Uterus (tissue), 2 donors: ENCODE measurements around the gene ARMC8.

Experiments used
- POLR2A ChIP-seq, 2 donors: fragments of 450-650 bp; IDR thresholded peaks; one replicate each; pipeline ENCODE4 v1.6.1; 2016; ENCODE audit warnings: antibody characterized with exemption in 2 of 2, mild to moderate bottlenecking in 1 of 2, moderate library complexity in 1 of 2
- TF ChIP-seq, protein P1 (sequence below), 4 experiments: fragments of 200-600 bp in 2 of 4; fragments of 450-650 bp in 2 of 4; sonication (generic) in 2 of 4; IDR thresholded peaks; one replicate each; pipeline ENCODE4 v1.5.1; 2016 to 2019; ENCODE audit warnings: antibody characterized with exemption in 4 of 4, mild to moderate bottlenecking in 2 of 4, moderate library complexity in 1 of 4

- TF ChIP-seq POLR2A (IDR thresholded peaks at IDR 0.05): no peak
- TF ChIP-seq, protein P1, sequence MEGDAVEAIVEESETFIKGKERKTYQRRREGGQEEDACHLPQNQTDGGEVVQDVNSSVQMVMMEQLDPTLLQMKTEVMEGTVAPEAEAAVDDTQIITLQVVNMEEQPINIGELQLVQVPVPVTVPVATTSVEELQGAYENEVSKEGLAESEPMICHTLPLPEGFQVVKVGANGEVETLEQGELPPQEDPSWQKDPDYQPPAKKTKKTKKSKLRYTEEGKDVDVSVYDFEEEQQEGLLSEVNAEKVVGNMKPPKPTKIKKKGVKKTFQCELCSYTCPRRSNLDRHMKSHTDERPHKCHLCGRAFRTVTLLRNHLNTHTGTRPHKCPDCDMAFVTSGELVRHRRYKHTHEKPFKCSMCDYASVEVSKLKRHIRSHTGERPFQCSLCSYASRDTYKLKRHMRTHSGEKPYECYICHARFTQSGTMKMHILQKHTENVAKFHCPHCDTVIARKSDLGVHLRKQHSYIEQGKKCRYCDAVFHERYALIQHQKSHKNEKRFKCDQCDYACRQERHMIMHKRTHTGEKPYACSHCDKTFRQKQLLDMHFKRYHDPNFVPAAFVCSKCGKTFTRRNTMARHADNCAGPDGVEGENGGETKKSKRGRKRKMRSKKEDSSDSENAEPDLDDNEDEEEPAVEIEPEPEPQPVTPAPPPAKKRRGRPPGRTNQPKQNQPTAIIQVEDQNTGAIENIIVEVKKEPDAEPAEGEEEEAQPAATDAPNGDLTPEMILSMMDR (IDR thresholded peaks at IDR 0.05): no peak
Measured at GRCh38 chr3:138180375-138181029, 6.6 kb upstream of the ARMC8 start.
